ENCODE results near the gene HAAO.
"Not testable (repeated sequence)": the region's sequence is repeated elsewhere in the genome, so short reads cannot be mapped to it uniquely, and the experiment has no call there.

Gene HAAO

DNA sequence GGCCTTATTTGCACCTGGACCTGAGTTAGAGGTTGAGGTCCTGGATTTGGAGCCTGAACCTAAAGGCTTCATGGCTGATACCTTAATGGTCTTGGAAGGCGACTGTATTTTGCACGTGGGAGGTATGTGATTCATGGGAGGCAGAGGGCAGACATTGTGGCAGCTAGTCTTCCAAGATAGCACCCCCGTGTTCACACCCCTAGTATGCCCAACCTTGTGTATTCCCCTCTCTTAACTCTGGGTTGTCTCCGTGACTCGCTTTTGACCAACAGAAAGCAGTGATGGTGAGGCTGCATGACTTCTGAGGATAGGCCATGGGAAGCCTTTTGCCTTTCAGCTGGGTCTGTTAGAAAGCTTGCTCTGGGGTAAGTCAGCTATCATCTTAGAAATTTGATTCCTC, 45.8 kb upstream of the HAAO start:
- no peak overlapping the region for H3K4me3 ChIP-seq (replicated peaks; ENCODE audit: insufficient read depth, low read length)
- TF ChIP-seq REST (IDR thresholded peaks at IDR 0.05; ENCODE audit: insufficient replicate concordance, low read depth): no peak
- DNase-seq (ENCODE audit: low read depth in 1 of 2, low spot score in 1 of 2): no peak
- no peak overlapping the region for H3K27ac ChIP-seq (replicated peaks)
- no peaks in the 10 kb centered on the region for H3K27me3 ChIP-seq (ENCODE audit: insufficient read depth, poor library complexity, severe bottlenecking)

DNA sequence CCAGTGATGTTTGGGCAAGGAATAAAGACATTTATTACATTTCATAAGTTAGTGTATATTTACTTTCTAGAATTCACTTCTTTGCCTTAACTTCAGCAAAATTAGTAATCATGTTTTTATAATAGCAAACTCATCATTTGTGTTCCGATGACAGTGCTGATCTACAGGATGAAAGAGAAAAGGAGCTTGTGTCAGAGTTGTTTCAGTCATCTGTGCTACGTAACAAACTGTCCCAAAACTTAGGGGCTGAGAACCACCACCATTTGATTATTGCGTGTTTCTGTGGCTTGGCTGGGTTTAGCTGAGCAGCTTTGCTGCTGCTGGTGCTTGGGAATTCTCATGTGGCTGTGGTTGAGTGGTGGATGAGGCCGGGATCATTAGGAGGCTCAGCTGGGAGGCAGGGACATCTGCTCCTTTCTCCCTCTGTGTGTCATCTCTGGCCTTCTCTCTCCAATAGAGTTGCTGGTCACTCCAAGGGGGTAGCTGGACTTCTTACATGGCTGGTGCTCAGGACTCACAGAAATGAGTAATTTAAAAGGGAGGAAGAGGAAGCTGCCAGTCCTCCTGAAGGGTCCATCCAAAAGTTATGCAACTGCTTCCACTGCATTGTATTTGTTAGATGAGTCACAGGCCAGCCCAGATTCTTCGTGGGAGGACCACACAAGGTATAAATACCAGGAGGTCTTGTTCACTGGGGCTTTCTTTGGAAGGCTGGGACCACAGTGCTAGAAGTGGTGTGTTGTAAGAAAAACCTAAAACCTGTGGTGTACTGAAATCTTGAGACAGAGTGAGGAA, 43.4 kb upstream of the HAAO start:
- peak; percentile 70 to 96 for DNase-seq (ENCODE audit: low read depth in 1 of 2, low spot score in 1 of 2)
- H3K27ac ChIP-seq (replicated peaks): no peak overlapping the region
- TF ChIP-seq GABPA (IDR thresholded peaks at IDR 0.05; ENCODE audit: low read depth): no peak
- peak; percentile 43; the same call in 1 of the 2 replicates for TF ChIP-seq SPI1 (IDR thresholded peaks at IDR 0.05; ENCODE audit: borderline replicate concordance, low read depth)
- no peak for TF ChIP-seq POLR2AphosphoS5 (IDR thresholded peaks at IDR 0.05; ENCODE audit: low read depth)
- no peak for TF ChIP-seq CTCF (IDR thresholded peaks at IDR 0.05; ENCODE audit: insufficient read depth, low read length)
- H3K27me3 ChIP-seq (ENCODE audit: insufficient read depth, poor library complexity, severe bottlenecking): no peaks in the 10 kb centered on the region
- H3K4me3 ChIP-seq (replicated peaks; ENCODE audit: insufficient read depth, low read length): no peak overlapping the region

- DNase-seq (ENCODE audit: low read depth in 1 of 2, low spot score in 1 of 2): no peak
- TF ChIP-seq GABPA (IDR thresholded peaks at IDR 0.05; ENCODE audit: low read depth): no peak
- TF ChIP-seq SPI1 (IDR thresholded peaks at IDR 0.05; ENCODE audit: borderline replicate concordance, low read depth): no peak
- no peak for TF ChIP-seq REST (IDR thresholded peaks at IDR 0.05; ENCODE audit: insufficient replicate concordance, low read depth)
- no peak for TF ChIP-seq CTCF (IDR thresholded peaks at IDR 0.05; ENCODE audit: insufficient read depth, low read length)
- no peak for TF ChIP-seq POLR2AphosphoS5 (IDR thresholded peaks at IDR 0.05; ENCODE audit: low read depth)
- Histone ChIP-seq H3K27me3 (ENCODE audit: insufficient read depth, poor library complexity, severe bottlenecking) (no peaks in the 10 kb centered on the region), H3K27ac (replicated peaks) (no peak overlapping the region), H3K4me3 (replicated peaks; ENCODE audit: insufficient read depth, low read length) (no peak overlapping the region)
These were observed 41.8 kb upstream of the HAAO start for GRCh38 chr2:42834161-42834560.

GRCh38 chr2:42832289-42832634, 39.9 kb upstream of the HAAO start:
- no peaks in the 10 kb centered on the region for H3K27me3 ChIP-seq (ENCODE audit: insufficient read depth, poor library complexity, severe bottlenecking)
- H3K27ac ChIP-seq (replicated peaks): no peak overlapping the region
- DNase-seq (ENCODE audit: low read depth in 1 of 2, low spot score in 1 of 2): no peak
- no peak overlapping the region for H3K4me3 ChIP-seq (replicated peaks; ENCODE audit: insufficient read depth, low read length)
- TF ChIP-seq REST (IDR thresholded peaks at IDR 0.05; ENCODE audit: insufficient replicate concordance, low read depth): no peak
- no peak for TF ChIP-seq CTCF (IDR thresholded peaks at IDR 0.05; ENCODE audit: insufficient read depth, low read length)
- TF ChIP-seq SPI1 (IDR thresholded peaks at IDR 0.05; ENCODE audit: borderline replicate concordance, low read depth): no peak
- TF ChIP-seq POLR2AphosphoS5 (IDR thresholded peaks at IDR 0.05; ENCODE audit: low read depth): no peak
- no peak for TF ChIP-seq GABPA (IDR thresholded peaks at IDR 0.05; ENCODE audit: low read depth)

DNA sequence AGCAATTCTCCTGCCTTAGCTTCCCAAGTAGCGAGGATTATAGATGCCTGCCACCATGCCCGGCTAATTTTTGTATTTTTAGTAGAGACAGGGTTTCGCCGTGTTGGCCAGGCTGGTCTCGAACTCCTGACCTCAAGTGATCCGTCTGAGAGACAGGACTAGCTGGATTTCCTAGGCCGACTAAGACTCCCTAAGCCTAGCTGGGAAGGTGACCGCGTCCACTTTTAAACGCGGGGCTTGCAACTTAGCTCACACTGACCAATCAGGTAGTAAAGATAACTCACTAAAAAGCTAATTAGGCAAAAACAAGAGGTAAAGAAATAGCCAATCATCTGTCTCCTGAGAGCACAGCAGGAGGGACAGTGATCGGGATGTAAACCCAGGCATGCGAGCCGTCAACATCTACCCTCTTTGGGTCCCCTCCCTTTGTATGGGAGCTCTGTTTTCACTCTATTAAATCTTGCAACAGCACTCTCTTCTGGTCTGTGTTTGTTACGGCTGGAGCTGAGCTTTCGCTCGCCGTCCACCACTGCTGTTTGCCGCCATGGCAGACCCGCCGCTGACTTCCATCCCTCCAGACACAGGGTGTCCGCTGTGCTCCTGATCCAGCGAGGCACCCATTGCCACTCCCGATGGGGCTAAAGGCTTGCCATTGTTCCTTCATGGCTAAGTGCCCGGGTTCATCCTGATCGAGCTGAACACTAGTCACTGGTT, 39.3 kb upstream of the HAAO start:
- not testable (repeated sequence) for DNase-seq (ENCODE audit: low read depth in 1 of 2, low spot score in 1 of 2); H3K4me3 ChIP-seq (replicated peaks; ENCODE audit: insufficient read depth, low read length); H3K27me3 ChIP-seq (ENCODE audit: insufficient read depth, poor library complexity, severe bottlenecking)

More for the DNA sequence above, 39.3 kb upstream of the HAAO start:
- H3K27ac ChIP-seq (replicated peaks): not testable (repeated sequence)

Measured in HL-60 (cell line).